IPS-20b (cell line): Measurements from ENCODE around the gene SHMT2.
A peak's percentile ranks its signal among the peaks of the same experiment; 100 is the strongest.

Experiments used
- H3K27ac ChIP-seq: one replicate; pipeline ENCODE4 v1.5.1; 2013; ENCODE audit warnings: low read length
- H3K27me3 ChIP-seq: 2 replicates; pipeline ENCODE4 v1.6.1; 2013; ENCODE audit warnings: mild to moderate bottlenecking, low read length, inconsistent platforms; ENCODE audit not compliant: insufficient read depth
- H3K36me3 ChIP-seq: 2 replicates; pipeline ENCODE4 v1.6.1; 2013; ENCODE audit warnings: low read depth, mild to moderate bottlenecking, inconsistent platforms, low read length, moderate library complexity; ENCODE audit not compliant: insufficient read depth
- H3K4me1 ChIP-seq: 2 replicates; pipeline ENCODE4 v1.6.1; 2013; ENCODE audit warnings: mild to moderate bottlenecking, control low read depth, inconsistent platforms, low read length, moderate library complexity; ENCODE audit not compliant: insufficient read depth
- H3K4me3 ChIP-seq: 2 replicates; pipeline ENCODE4 v1.5.1; 2013; ENCODE audit warnings: mild to moderate bottlenecking, low read length, inconsistent platforms
- H3K9ac ChIP-seq: 2 replicates; pipeline ENCODE4 v1.6.1; 2013; ENCODE audit warnings: low read depth, mild to moderate bottlenecking, inconsistent platforms, low read length, moderate library complexity
- H3K9me3 ChIP-seq: 2 replicates; pipeline ENCODE4 v1.6.1; 2013; ENCODE audit warnings: mild to moderate bottlenecking, low read depth, low read length, inconsistent platforms; ENCODE audit not compliant: insufficient read depth

The SHMT2 gene

GRCh38 chr12:57239587-57240065, 10.1 kb downstream of the SHMT2 start:
- peaks cover 12% of the 10 kb centered on the region; the same call in 1 of the 2 replicates for H3K4me1 ChIP-seq
- H3K4me3 ChIP-seq: peak overlapping the region; percentile 61; the same call in 1 of the 2 replicates
- H3K36me3 ChIP-seq: peaks cover 1% of the 10 kb centered on the region; the same call in 1 of the 2 replicates
- no peaks in the 10 kb centered on the region; the same call in 1 of the 2 replicates for H3K9me3 ChIP-seq
- peaks cover 99% of the 10 kb centered on the region for H3K27me3 ChIP-seq
- peak overlapping the region; percentile 74; the same call in 1 of the 2 replicates for H3K9ac ChIP-seq
- H3K27ac ChIP-seq: no peak overlapping the region

GRCh38 chr12:57240066-57240921, 10.8 kb downstream of the SHMT2 start:
- Histone ChIP-seq H3K36me3 (no peaks in the 10 kb centered on the region), H3K9ac (peak overlapping the region; percentile 74; the same call in 1 of the 2 replicates), H3K4me3 (peak overlapping the region; percentile 61), H3K27me3 (peaks cover 97% of the 10 kb centered on the region), H3K9me3 (no peaks in the 10 kb centered on the region; the same call in 1 of the 2 replicates), H3K4me1 (peaks cover 12% of the 10 kb centered on the region; the same call in 1 of the 2 replicates), H3K27ac (no peak overlapping the region)

GRCh38 chr12:57240926-57241401, 11.5 kb downstream of the SHMT2 start:
- Histone ChIP-seq H3K9ac (no peak overlapping the region), H3K9me3 (no peaks in the 10 kb centered on the region; the same call in 1 of the 2 replicates), H3K27me3 (peaks cover 91% of the 10 kb centered on the region), H3K4me1 (peaks cover 12% of the 10 kb centered on the region; the same call in 1 of the 2 replicates), H3K4me3 (peak overlapping the region; percentile 61; the same call in 1 of the 2 replicates), H3K36me3 (no peaks in the 10 kb centered on the region), H3K27ac (no peak overlapping the region)

GRCh38 chr12:57241402-57242310, 12.1 kb downstream of the SHMT2 start:
- no peaks in the 10 kb centered on the region for H3K36me3 ChIP-seq
- peaks cover 13% of the 10 kb centered on the region; the same call in 1 of the 2 replicates for H3K4me1 ChIP-seq
- no peak overlapping the region for H3K27ac ChIP-seq
- peaks cover 84% of the 10 kb centered on the region for H3K27me3 ChIP-seq
- no peak overlapping the region; the same call in 1 of the 2 replicates for H3K4me3 ChIP-seq
- H3K9me3 ChIP-seq: no peaks in the 10 kb centered on the region; the same call in 1 of the 2 replicates
- H3K9ac ChIP-seq: no peak overlapping the region

GRCh38 chr12:57242329-57242690, 12.8 kb downstream of the SHMT2 start:
- H3K9me3 ChIP-seq: no peaks in the 10 kb centered on the region; the same call in 1 of the 2 replicates
- H3K9ac ChIP-seq: no peak overlapping the region
- no peaks in the 10 kb centered on the region for H3K36me3 ChIP-seq
- peak overlapping the region; percentile 69; the same call in 1 of the 2 replicates for H3K4me3 ChIP-seq
- H3K27ac ChIP-seq: no peak overlapping the region
- peaks cover 16% of the 10 kb centered on the region; the same call in 1 of the 2 replicates for H3K4me1 ChIP-seq
- H3K27me3 ChIP-seq: peaks cover 77% of the 10 kb centered on the region

GRCh38 chr12:57242691-57243454, 13.4 kb downstream of the SHMT2 start:
- peak overlapping the region; percentile 69 for H3K4me3 ChIP-seq
- H3K27me3 ChIP-seq: peaks cover 72% of the 10 kb centered on the region
- no peak overlapping the region for H3K27ac ChIP-seq
- peak overlapping the region; percentile 36; the same call in 1 of the 2 replicates for H3K9ac ChIP-seq
- no peaks in the 10 kb centered on the region for H3K36me3 ChIP-seq
- peaks cover 12% of the 10 kb centered on the region; the same call in 1 of the 2 replicates for H3K4me1 ChIP-seq
- no peaks in the 10 kb centered on the region; the same call in 1 of the 2 replicates for H3K9me3 ChIP-seq

- Histone ChIP-seq H3K36me3 (no peaks in the 10 kb centered on the region), H3K9me3 (no peaks in the 10 kb centered on the region; the same call in 1 of the 2 replicates), H3K4me3 (peak overlapping the region; percentile 69; the same call in 1 of the 2 replicates), H3K4me1 (peaks cover 12% of the 10 kb centered on the region; the same call in 1 of the 2 replicates), H3K27me3 (peaks cover 63% of the 10 kb centered on the region), H3K27ac (no peak overlapping the region), H3K9ac (peak overlapping the region; percentile 36; the same call in 1 of the 2 replicates)
Measured at GRCh38 chr12:57243521-57244311, 14.2 kb downstream of the SHMT2 start.

GRCh38 chr12:57244312-57244696, 14.8 kb downstream of the SHMT2 start:
- H3K27me3 ChIP-seq: peaks cover 57% of the 10 kb centered on the region
- H3K9me3 ChIP-seq: no peaks in the 10 kb centered on the region; the same call in 1 of the 2 replicates
- H3K9ac ChIP-seq: no peak overlapping the region
- H3K36me3 ChIP-seq: no peaks in the 10 kb centered on the region
- H3K4me1 ChIP-seq: peaks cover 12% of the 10 kb centered on the region; the same call in 1 of the 2 replicates
- H3K4me3 ChIP-seq: no peak overlapping the region
- H3K27ac ChIP-seq: no peak overlapping the region

- Histone ChIP-seq H3K9ac (no peak overlapping the region), H3K9me3 (no peaks in the 10 kb centered on the region), H3K4me1 (peaks cover 7% of the 10 kb centered on the region; the same call in 1 of the 2 replicates)
Measured at GRCh38 chr12:57247041-57247440, 17.5 kb downstream of the SHMT2 start.

More at GRCh38 chr12:57247041-57247440, 17.5 kb downstream of the SHMT2 start:
- Histone ChIP-seq H3K27me3 (peaks cover 30% of the 10 kb centered on the region), H3K27ac (no peak overlapping the region), H3K36me3 (no peaks in the 10 kb centered on the region), H3K4me3 (no peak overlapping the region)
